Measurements from ENCODE around the gene EHMT1.

GRCh38 chr9:137875354-137875753 lies 256.5 kb downstream of the EHMT1 start:
- TF ChIP-seq, protein P1, sequence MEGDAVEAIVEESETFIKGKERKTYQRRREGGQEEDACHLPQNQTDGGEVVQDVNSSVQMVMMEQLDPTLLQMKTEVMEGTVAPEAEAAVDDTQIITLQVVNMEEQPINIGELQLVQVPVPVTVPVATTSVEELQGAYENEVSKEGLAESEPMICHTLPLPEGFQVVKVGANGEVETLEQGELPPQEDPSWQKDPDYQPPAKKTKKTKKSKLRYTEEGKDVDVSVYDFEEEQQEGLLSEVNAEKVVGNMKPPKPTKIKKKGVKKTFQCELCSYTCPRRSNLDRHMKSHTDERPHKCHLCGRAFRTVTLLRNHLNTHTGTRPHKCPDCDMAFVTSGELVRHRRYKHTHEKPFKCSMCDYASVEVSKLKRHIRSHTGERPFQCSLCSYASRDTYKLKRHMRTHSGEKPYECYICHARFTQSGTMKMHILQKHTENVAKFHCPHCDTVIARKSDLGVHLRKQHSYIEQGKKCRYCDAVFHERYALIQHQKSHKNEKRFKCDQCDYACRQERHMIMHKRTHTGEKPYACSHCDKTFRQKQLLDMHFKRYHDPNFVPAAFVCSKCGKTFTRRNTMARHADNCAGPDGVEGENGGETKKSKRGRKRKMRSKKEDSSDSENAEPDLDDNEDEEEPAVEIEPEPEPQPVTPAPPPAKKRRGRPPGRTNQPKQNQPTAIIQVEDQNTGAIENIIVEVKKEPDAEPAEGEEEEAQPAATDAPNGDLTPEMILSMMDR (IDR thresholded peaks at IDR 0.05; ENCODE audit: insufficient read depth, low read length), result no peak
- TF ChIP-seq SPI1 (IDR thresholded peaks at IDR 0.05; ENCODE audit: borderline replicate concordance, low read depth), result no peak
- TF ChIP-seq, protein P2, sequence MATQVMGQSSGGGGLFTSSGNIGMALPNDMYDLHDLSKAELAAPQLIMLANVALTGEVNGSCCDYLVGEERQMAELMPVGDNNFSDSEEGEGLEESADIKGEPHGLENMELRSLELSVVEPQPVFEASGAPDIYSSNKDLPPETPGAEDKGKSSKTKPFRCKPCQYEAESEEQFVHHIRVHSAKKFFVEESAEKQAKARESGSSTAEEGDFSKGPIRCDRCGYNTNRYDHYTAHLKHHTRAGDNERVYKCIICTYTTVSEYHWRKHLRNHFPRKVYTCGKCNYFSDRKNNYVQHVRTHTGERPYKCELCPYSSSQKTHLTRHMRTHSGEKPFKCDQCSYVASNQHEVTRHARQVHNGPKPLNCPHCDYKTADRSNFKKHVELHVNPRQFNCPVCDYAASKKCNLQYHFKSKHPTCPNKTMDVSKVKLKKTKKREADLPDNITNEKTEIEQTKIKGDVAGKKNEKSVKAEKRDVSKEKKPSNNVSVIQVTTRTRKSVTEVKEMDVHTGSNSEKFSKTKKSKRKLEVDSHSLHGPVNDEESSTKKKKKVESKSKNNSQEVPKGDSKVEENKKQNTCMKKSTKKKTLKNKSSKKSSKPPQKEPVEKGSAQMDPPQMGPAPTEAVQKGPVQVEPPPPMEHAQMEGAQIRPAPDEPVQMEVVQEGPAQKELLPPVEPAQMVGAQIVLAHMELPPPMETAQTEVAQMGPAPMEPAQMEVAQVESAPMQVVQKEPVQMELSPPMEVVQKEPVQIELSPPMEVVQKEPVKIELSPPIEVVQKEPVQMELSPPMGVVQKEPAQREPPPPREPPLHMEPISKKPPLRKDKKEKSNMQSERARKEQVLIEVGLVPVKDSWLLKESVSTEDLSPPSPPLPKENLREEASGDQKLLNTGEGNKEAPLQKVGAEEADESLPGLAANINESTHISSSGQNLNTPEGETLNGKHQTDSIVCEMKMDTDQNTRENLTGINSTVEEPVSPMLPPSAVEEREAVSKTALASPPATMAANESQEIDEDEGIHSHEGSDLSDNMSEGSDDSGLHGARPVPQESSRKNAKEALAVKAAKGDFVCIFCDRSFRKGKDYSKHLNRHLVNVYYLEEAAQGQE (IDR thresholded peaks at IDR 0.05; ENCODE audit: insufficient replicate concordance, low read depth), result no peak
- no peak for TF ChIP-seq POLR2AphosphoS5 (IDR thresholded peaks at IDR 0.05; ENCODE audit: low read depth)
